ENCODE data around the gene MAPK8IP3. TPM values are rescaled to one million over a fixed set of nuclear protein-coding genes. Genes with fewer than 3 reads are reported as not detected.
A peak's percentile ranks its signal among the peaks of the same experiment; 100 is the strongest.

The MAPK8IP3 gene
- total RNA-seq, 1 experiment from 2014 or later: 72.3 TPM

DNA sequence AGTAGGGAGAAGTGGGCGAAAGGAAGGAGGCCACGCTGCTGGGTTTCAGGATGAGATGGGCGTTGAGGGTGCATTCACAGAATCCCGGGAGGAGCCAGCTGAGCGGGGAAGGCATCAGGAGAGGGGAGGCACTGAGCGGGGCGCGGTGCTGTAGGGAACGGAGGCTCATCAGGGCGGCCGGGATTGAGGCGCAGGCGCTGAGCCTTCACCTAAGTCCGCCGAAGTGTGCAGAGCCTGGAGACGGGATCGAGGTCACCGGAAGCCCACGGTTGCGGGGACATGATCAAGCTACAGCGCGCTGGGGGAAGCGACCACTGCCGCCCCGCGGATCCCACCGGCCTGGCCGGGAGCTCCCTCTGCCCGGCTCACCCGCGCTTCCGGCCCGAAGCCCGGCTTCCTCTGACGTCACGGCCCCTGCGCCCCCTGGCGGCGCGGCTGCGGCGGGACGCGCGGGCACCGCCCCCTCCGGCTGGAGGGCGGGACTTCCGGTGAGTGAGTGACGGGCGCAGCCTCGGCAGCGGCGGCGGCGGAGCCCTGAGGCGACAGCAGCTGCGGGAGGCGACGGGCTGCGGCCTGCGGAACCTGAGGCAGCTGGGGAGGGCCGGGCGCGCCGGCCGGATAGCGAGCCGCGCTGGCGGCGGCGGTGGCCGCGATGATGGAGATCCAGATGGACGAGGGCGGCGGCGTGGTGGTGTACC lies at the start of gene MAPK8IP3 (continued):
- TF ChIP-seq, protein P1, sequence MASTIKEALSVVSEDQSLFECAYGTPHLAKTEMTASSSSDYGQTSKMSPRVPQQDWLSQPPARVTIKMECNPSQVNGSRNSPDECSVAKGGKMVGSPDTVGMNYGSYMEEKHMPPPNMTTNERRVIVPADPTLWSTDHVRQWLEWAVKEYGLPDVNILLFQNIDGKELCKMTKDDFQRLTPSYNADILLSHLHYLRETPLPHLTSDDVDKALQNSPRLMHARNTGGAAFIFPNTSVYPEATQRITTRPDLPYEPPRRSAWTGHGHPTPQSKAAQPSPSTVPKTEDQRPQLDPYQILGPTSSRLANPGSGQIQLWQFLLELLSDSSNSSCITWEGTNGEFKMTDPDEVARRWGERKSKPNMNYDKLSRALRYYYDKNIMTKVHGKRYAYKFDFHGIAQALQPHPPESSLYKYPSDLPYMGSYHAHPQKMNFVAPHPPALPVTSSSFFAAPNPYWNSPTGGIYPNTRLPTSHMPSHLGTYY (CRISPR knock-in tag; IDR thresholded peaks at IDR 0.05): no peak
- TF ChIP-seq MAX (CRISPR knock-in tag; IDR thresholded peaks at IDR 0.05): no peak
- TF ChIP-seq IRF2 (CRISPR knock-in tag; IDR thresholded peaks at IDR 0.05; ENCODE audit: borderline replicate concordance, low read depth): no peak
- TF ChIP-seq, protein P2, sequence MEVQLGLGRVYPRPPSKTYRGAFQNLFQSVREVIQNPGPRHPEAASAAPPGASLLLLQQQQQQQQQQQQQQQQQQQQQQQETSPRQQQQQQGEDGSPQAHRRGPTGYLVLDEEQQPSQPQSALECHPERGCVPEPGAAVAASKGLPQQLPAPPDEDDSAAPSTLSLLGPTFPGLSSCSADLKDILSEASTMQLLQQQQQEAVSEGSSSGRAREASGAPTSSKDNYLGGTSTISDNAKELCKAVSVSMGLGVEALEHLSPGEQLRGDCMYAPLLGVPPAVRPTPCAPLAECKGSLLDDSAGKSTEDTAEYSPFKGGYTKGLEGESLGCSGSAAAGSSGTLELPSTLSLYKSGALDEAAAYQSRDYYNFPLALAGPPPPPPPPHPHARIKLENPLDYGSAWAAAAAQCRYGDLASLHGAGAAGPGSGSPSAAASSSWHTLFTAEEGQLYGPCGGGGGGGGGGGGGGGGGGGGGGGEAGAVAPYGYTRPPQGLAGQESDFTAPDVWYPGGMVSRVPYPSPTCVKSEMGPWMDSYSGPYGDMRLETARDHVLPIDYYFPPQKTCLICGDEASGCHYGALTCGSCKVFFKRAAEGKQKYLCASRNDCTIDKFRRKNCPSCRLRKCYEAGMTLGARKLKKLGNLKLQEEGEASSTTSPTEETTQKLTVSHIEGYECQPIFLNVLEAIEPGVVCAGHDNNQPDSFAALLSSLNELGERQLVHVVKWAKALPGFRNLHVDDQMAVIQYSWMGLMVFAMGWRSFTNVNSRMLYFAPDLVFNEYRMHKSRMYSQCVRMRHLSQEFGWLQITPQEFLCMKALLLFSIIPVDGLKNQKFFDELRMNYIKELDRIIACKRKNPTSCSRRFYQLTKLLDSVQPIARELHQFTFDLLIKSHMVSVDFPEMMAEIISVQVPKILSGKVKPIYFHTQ (CRISPR knock-in tag; IDR thresholded peaks at IDR 0.05): no peak
- TF ChIP-seq NFYB (CRISPR knock-in tag; conservative IDR thresholded peaks at IDR 0.05; ENCODE audit: low read depth): peak; percentile 4; the same call in 1 of the 2 replicates
- peak; percentile 65; the same call in 1 of the 2 replicates for TF ChIP-seq KAT7 (CRISPR knock-in tag; IDR thresholded peaks at IDR 0.05; ENCODE audit: borderline replicate concordance)
- TF ChIP-seq NFE2L1 (CRISPR knock-in tag; IDR thresholded peaks at IDR 0.05): peak; percentile 57; the same call in 1 of the 2 replicates
- TF ChIP-seq CTCF (IDR thresholded peaks at IDR 0.05): peak; percentile 94
- TF ChIP-seq ZNF232 (CRISPR knock-in tag; IDR thresholded peaks at IDR 0.05): no peak
- TF ChIP-seq ESRRA (CRISPR knock-in tag; IDR thresholded peaks at IDR 0.05; ENCODE audit: borderline replicate concordance): no peak
- peak; percentile 89 for TF ChIP-seq ZNF416 (CRISPR knock-in tag; IDR thresholded peaks at IDR 0.05)
- no peak for TF ChIP-seq SMAD3 (CRISPR knock-in tag; IDR thresholded peaks at IDR 0.05; ENCODE audit: borderline replicate concordance)
- peak; percentile 93 for TF ChIP-seq ARID4B (CRISPR knock-in tag; IDR thresholded peaks at IDR 0.05; ENCODE audit: borderline replicate concordance)
- peak; percentile 98 for TF ChIP-seq CREM (CRISPR knock-in tag; IDR thresholded peaks at IDR 0.05)
- TF ChIP-seq SOX15 (CRISPR knock-in tag; IDR thresholded peaks at IDR 0.05): no peak
- TF ChIP-seq, protein P3, sequence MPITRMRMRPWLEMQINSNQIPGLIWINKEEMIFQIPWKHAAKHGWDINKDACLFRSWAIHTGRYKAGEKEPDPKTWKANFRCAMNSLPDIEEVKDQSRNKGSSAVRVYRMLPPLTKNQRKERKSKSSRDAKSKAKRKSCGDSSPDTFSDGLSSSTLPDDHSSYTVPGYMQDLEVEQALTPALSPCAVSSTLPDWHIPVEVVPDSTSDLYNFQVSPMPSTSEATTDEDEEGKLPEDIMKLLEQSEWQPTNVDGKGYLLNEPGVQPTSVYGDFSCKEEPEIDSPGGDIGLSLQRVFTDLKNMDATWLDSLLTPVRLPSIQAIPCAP (CRISPR knock-in tag; IDR thresholded peaks at IDR 0.05): peak; percentile 38; the same call in 1 of the 2 replicates
- no peak; the same call in 1 of the 2 replicates for TF ChIP-seq ZNF138 (CRISPR knock-in tag; conservative IDR thresholded peaks at IDR 0.05)
- TF ChIP-seq HMGXB4 (CRISPR knock-in tag; IDR thresholded peaks at IDR 0.05): peak; percentile 68; the same call in 1 of the 2 replicates
- TF ChIP-seq, protein P4, sequence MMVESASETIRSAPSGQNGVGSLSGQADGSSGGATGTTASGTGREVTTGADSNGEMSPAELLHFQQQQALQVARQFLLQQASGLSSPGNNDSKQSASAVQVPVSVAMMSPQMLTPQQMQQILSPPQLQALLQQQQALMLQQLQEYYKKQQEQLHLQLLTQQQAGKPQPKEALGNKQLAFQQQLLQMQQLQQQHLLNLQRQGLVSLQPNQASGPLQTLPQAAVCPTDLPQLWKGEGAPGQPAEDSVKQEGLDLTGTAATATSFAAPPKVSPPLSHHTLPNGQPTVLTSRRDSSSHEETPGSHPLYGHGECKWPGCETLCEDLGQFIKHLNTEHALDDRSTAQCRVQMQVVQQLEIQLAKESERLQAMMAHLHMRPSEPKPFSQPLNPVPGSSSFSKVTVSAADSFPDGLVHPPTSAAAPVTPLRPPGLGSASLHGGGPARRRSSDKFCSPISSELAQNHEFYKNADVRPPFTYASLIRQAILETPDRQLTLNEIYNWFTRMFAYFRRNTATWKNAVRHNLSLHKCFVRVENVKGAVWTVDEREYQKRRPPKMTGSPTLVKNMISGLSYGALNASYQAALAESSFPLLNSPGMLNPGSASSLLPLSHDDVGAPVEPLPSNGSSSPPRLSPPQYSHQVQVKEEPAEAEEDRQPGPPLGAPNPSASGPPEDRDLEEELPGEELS (CRISPR knock-in tag; IDR thresholded peaks at IDR 0.05): peak; percentile 88
- TF ChIP-seq ELF4 (CRISPR knock-in tag; IDR thresholded peaks at IDR 0.05; ENCODE audit: low read depth): no peak; the same call in 1 of the 2 replicates
